ENCODE measurements around the gene MYO3B.

- no peak for TF ChIP-seq POLR2A (IDR thresholded peaks at IDR 0.05)
- TF ChIP-seq, protein P1, sequence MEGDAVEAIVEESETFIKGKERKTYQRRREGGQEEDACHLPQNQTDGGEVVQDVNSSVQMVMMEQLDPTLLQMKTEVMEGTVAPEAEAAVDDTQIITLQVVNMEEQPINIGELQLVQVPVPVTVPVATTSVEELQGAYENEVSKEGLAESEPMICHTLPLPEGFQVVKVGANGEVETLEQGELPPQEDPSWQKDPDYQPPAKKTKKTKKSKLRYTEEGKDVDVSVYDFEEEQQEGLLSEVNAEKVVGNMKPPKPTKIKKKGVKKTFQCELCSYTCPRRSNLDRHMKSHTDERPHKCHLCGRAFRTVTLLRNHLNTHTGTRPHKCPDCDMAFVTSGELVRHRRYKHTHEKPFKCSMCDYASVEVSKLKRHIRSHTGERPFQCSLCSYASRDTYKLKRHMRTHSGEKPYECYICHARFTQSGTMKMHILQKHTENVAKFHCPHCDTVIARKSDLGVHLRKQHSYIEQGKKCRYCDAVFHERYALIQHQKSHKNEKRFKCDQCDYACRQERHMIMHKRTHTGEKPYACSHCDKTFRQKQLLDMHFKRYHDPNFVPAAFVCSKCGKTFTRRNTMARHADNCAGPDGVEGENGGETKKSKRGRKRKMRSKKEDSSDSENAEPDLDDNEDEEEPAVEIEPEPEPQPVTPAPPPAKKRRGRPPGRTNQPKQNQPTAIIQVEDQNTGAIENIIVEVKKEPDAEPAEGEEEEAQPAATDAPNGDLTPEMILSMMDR (IDR thresholded peaks at IDR 0.05), result no peak
These were observed 326.2 kb downstream of the MYO3B start for GRCh38 chr2:170503971-170504809.
